Loucy (cell line): ENCODE measurements around the gene HDAC11.
"Not testable (repeated sequence)": the region's sequence is repeated elsewhere in the genome, so short reads cannot be mapped to it uniquely, and the experiment has no call there.

Source experiments
- H2AFZ ChIP-seq: fragments of 200-600 bp; sonication (generic); 2 replicates; pipeline ENCODE4 v1.6.0; 2016; ENCODE audit warnings: antibody characterized with exemption, mild to moderate bottlenecking, low read length, moderate library complexity
- H3F3A ChIP-seq: fragments of 200-600 bp; 2 replicates; pipeline ENCODE4 v1.6.0; 2016; ENCODE audit warnings: antibody characterized with exemption, low read depth, mild to moderate bottlenecking
- H3K27me3 ChIP-seq: fragments of 200-600 bp; sonication (generic); 2 replicates; pipeline ENCODE4 v1.6.1; 2014; ENCODE audit warnings: low read length, mild to moderate bottlenecking; ENCODE audit not compliant: insufficient read depth, poor library complexity, severe bottlenecking
- H3K36me3 ChIP-seq: fragments of 200-600 bp; sonication (generic); 2 replicates; pipeline ENCODE4 v1.6.1; 2016; ENCODE audit warnings: low read length; ENCODE audit not compliant: insufficient read depth
- H3K4me1 ChIP-seq: fragments of 200-600 bp; sonication (generic); 2 replicates; pipeline ENCODE4 v1.5.1; 2014; ENCODE audit warnings: low read length, mild to moderate bottlenecking; ENCODE audit not compliant: insufficient read depth, poor library complexity, severe bottlenecking
- H3K4me2 ChIP-seq: fragments of 200-600 bp; sonication (generic); 2 replicates; pipeline ENCODE4 v1.6.0; 2014; ENCODE audit warnings: antibody characterized with exemption, low read length, low read depth, mild to moderate bottlenecking; ENCODE audit not compliant: poor library complexity, severe bottlenecking
- H3K4me3 ChIP-seq: fragments of 200-600 bp; sonication (generic); 2 replicates; pipeline ENCODE4 v1.5.1; 2014; ENCODE audit warnings: low read length, mild to moderate bottlenecking, mixed read lengths; ENCODE audit not compliant: poor library complexity, severe bottlenecking
- H3K79me2 ChIP-seq: fragments of 200-600 bp; sonication (generic); 2 replicates; pipeline ENCODE4 v1.6.1; 2014; ENCODE audit warnings: low read length; ENCODE audit not compliant: insufficient read depth
- H3K9ac ChIP-seq: fragments of 200-600 bp; sonication (generic); 2 replicates; pipeline ENCODE4 v1.6.0; 2014; ENCODE audit warnings: mild to moderate bottlenecking, low read depth, low read length, moderate library complexity; ENCODE audit not compliant: poor library complexity, severe bottlenecking
- H3K9me2 ChIP-seq: fragments of 200-600 bp; sonication (generic); replicated peaks from 2 replicates; pipeline ENCODE4 v1.6.1; 2016; ENCODE audit warnings: low read depth, low read length, mixed read lengths
- H3K9me3 ChIP-seq: fragments of 200-600 bp; sonication (generic); 2 replicates; pipeline ENCODE4 v1.6.1; 2014; ENCODE audit warnings: mild to moderate bottlenecking, antibody characterized with exemption, low read length, low read depth; ENCODE audit not compliant: insufficient read depth
- H4K20me1 ChIP-seq: fragments of 200-600 bp; sonication (generic); 2 replicates; pipeline ENCODE4 v1.6.0; 2014; ENCODE audit warnings: antibody characterized with exemption, low read length, mild to moderate bottlenecking; ENCODE audit not compliant: insufficient read depth, poor library complexity, severe bottlenecking
- CTCF ChIP-seq: fragments of 200-600 bp; sonication (generic); conservative IDR thresholded peaks from 2 replicates; pipeline ENCODE4 v1.5.1; 2014; ENCODE audit warnings: mild to moderate bottlenecking, antibody characterized with exemption, low read length
- EZH2phosphoT487 ChIP-seq: fragments of 200-600 bp; IDR thresholded peaks from 2 replicates; pipeline ENCODE4 v1.6.1; 2018; ENCODE audit warnings: antibody characterized with exemption, mild to moderate bottlenecking, moderate library complexity, borderline replicate concordance

Gene HDAC11

DNA sequence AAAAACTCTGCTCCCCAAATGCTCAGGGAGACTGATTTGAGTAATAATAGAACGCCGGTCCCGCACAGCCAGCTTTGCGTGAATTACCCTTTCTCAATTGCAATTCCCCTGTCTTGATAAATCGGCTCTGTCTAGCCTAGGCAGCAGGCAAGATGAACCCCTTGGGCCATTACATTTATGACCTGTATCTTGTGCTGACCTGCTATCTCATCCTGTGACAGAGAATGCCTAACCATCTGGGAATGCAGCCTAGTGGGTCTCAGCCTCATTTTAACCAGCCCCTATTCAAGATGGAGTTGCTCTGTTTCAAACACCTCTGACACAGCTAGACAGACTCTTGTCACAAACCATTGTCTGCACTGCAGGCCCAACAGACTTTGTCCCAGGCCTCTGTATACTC is 46.2 kb upstream of the HDAC11 start:
- TF ChIP-seq CTCF (no peak), EZH2phosphoT487 (no peak)
- no peaks in the 10 kb centered on the region for H3K36me3 ChIP-seq
- H3K9me3 ChIP-seq: no peaks in the 10 kb centered on the region
- no peak overlapping the region for H3K4me3 ChIP-seq
- no peaks in the 10 kb centered on the region for H4K20me1 ChIP-seq
- no peak overlapping the region for H3K4me2 ChIP-seq
- no peaks in the 10 kb centered on the region for H3K4me1 ChIP-seq
- no peak overlapping the region for H2AFZ ChIP-seq
- H3K9ac ChIP-seq: no peak overlapping the region
- H3K27me3 ChIP-seq: no peaks in the 10 kb centered on the region
- no peaks in the 10 kb centered on the region for H3F3A ChIP-seq
- H3K79me2 ChIP-seq: no peaks in the 10 kb centered on the region
- H3K9me2 ChIP-seq: no peaks in the 10 kb centered on the region

DNA sequence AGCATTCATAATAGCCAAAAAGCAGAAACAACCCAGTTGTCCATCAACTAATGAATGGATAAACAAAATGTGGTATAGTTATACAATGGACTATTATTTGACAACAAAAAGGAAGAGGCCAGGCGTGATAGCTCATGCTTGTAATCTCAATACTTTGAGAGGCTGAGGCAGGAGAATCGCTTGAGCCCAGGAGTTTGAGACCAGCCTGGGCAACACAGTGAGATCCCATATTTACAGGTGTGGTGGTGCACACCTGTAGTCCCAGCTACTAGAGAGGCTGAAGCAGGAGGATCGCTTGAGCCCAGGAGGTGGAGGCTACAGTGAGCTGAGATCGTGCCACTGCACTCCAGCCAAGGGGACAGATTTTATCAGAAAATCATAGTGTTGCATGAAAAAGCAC is 43.9 kb upstream of the HDAC11 start:
- H3K4me2 ChIP-seq, H3K9ac ChIP-seq, H3K9me2 ChIP-seq, H3K27me3 ChIP-seq, H3K4me1 ChIP-seq, H3K9me3 ChIP-seq, H3K79me2 ChIP-seq, H4K20me1 ChIP-seq, H3K4me3 ChIP-seq, H3F3A ChIP-seq, H2AFZ ChIP-seq, H3K36me3 ChIP-seq: not testable (repeated sequence)

DNA sequence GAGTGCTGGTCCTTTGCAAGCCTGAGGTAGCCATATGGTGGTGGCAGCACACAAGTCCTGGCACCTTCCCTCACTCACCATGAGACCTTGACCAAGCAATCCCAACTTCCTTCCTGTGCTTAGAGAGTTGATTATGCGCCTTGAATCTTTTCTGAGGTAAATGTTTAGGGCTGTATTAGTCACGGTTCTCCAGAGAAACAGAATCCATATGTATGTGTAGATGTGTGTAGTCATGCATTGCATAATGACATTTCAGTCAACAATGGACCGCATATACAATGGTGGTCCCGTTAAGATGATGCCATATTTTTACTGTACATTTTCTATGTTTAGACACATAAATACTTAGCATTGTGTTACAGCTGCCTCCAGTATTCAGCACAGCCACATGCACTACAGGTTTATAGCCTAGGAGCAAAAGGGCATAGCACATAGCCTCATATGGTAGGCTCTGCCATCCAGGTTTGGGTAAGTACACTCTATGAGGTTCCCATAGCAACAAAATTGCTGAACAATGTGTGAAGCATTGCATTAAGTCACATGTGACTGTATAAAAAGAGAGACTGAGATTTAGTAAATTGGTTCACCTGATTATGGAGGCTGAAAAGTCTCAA is 39.8 kb upstream of the HDAC11 start:
- Histone ChIP-seq H3K4me3 (no peak overlapping the region), H3K9ac (no peak overlapping the region), H3K4me1 (no peaks in the 10 kb centered on the region), H4K20me1 (no peaks in the 10 kb centered on the region), H3K27me3 (no peaks in the 10 kb centered on the region), H3F3A (no peaks in the 10 kb centered on the region), H3K9me3 (no peaks in the 10 kb centered on the region), H3K79me2 (no peaks in the 10 kb centered on the region), H2AFZ (no peak overlapping the region), H3K4me2 (no peak overlapping the region), H3K36me3 (no peaks in the 10 kb centered on the region), H3K9me2 (no peaks in the 10 kb centered on the region)
- TF ChIP-seq CTCF (no peak), EZH2phosphoT487 (no peak)

- H3K9ac ChIP-seq, H3K9me2 ChIP-seq, H3F3A ChIP-seq, H3K9me3 ChIP-seq, H3K79me2 ChIP-seq, H4K20me1 ChIP-seq, H2AFZ ChIP-seq, H3K27me3 ChIP-seq, H3K4me2 ChIP-seq, H3K4me3 ChIP-seq, H3K4me1 ChIP-seq, H3K36me3 ChIP-seq: not testable (repeated sequence)
Measured at GRCh38 chr3:13442882-13443281, 37.2 kb upstream of the HDAC11 start.
